PC-9 (cell line): Measurements from ENCODE around the gene NEK7. TPM values are rescaled to one million over a fixed set of nuclear protein-coding genes. Genes with fewer than 3 reads are reported as not detected.

ENCODE experiments used
- BruUV-seq: library from RNA; stranded (reverse); fragments of 400-500 nt; replicated peaks from 2 replicates; lab custom pipeline; 2021; lab: Mats Ljungman, UMichigan
- CTCF ChIA-PET: fragments of 300-600 bp; sonication (Branson Sonifier 250); formaldehyde crosslinking; loops from one replicate; lab custom pipeline; 2022; ENCODE audit warnings: antibody characterized with exemption; lab: Charles Lee
- POLR2A ChIA-PET: fragments of 300-600 bp; sonication (Branson Sonifier 250); formaldehyde crosslinking; loops from one replicate; lab custom pipeline; 2022; ENCODE audit warnings: antibody characterized with exemption; ENCODE audit not compliant: unreplicated experiment; lab: Charles Lee
- DNase-seq, 2 experiments: peaks; one replicate each; pipeline versions ENCODE4 v3.0.0 to v3.0.0-alpha.2; 2015 to 2022; ENCODE audit warnings: mixed read lengths in 1 of 2
- H2AFZ ChIP-seq: fragments of 200-600 bp; sonication (generic); 2 replicates; pipeline ENCODE4 v1.8.1; 2017; ENCODE audit warnings: antibody characterized with exemption
- H3F3A ChIP-seq: fragments of 200-600 bp; sonication (generic); 2 replicates; pipeline ENCODE4 v1.8.1; 2017; ENCODE audit warnings: antibody characterized with exemption, mild to moderate bottlenecking, low read depth; ENCODE audit not compliant: insufficient read depth
- H3K27ac ChIP-seq: fragments of 200-600 bp; sonication (generic); 2 replicates; pipeline ENCODE4 v1.6.1; 2016; ENCODE audit warnings: mixed run types
- H3K27me3 ChIP-seq: fragments of 200-600 bp; sonication (generic); 2 replicates; pipeline ENCODE4 v1.6.1; 2016; ENCODE audit warnings: low read depth, mixed run types; ENCODE audit not compliant: insufficient read depth
- H3K36me3 ChIP-seq: fragments of 200-600 bp; sonication (generic); 2 replicates; pipeline ENCODE4 v1.6.1; 2016; ENCODE audit warnings: low read depth, mixed run types
- H3K4me1 ChIP-seq: fragments of 200-600 bp; sonication (generic); replicated peaks from 2 replicates; pipeline ENCODE4 v1.6.1; 2016; ENCODE audit warnings: mixed run types; ENCODE audit not compliant: insufficient read depth
- H3K4me2 ChIP-seq: fragments of 200-600 bp; sonication (generic); 2 replicates; pipeline ENCODE4 v1.6.1; 2017; ENCODE audit warnings: mixed run types
- H3K4me3 ChIP-seq: fragments of 200-600 bp; sonication (generic); 2 replicates; pipeline ENCODE4 v1.6.1; 2016; ENCODE audit warnings: mixed run types
- H3K79me2 ChIP-seq: fragments of 200-600 bp; sonication (generic); 2 replicates; pipeline ENCODE4 v1.6.1; 2017; ENCODE audit warnings: low read depth, mixed run types
- H3K9me2 ChIP-seq: fragments of 200-600 bp; sonication (generic); 2 replicates; pipeline ENCODE4 v1.8.1; 2017; ENCODE audit warnings: mild to moderate bottlenecking; ENCODE audit not compliant: insufficient read depth
- H3K9me3 ChIP-seq: fragments of 200-600 bp; sonication (generic); 2 replicates; pipeline ENCODE4 v1.8.1; 2016; ENCODE audit warnings: low read depth; ENCODE audit not compliant: insufficient read depth
- H4K20me1 ChIP-seq: fragments of 200-600 bp; sonication (generic); 2 replicates; pipeline ENCODE4 v1.8.1; 2017; ENCODE audit not compliant: insufficient read depth
- CTCF ChIP-seq: fragments of 200-600 bp; sonication (generic); conservative IDR thresholded peaks from 2 replicates; pipeline ENCODE4 v1.6.1; 2017; ENCODE audit warnings: mixed run types, antibody characterized with exemption, mild to moderate bottlenecking, moderate library complexity
- EZH2 ChIP-seq: fragments of 200-600 bp; sonication (generic); IDR thresholded peaks from 2 replicates; pipeline ENCODE4 v1.8.0; 2017; ENCODE audit warnings: antibody characterized with exemption, low read depth
- intact Hi-C: fragments of 100-400 bp; cut with micrococcal nuclease; formaldehyde crosslinking; loops from one replicate; pipeline ENCODE4 v1.10.0; 2022; ENCODE audit not compliant: unreplicated experiment
- total RNA-seq: library from RNA; stranded (reverse); gene quantifications from 2 replicates; pipeline ENCODE4 v1.2.3, GENCODE V29; 2021

The NEK7 gene
- total RNA-seq, 1 experiment from 2014 or later: 67.4 TPM

GRCh38 chr1:198165927-198166647, 9.3 kb downstream of the NEK7 start:
- no peak overlapping the region for H2AFZ ChIP-seq
- no peaks in the 10 kb centered on the region for H3K9me3 ChIP-seq
- 0 out of 2 replicates have a peak, but pooled peaks cover 4% of the 10 kb centered on the region for H3K4me1 ChIP-seq
- CTCF ChIA-PET: no interaction called here
- BruUV-seq: no TSS peak
- no peak overlapping the region for H3K4me3 ChIP-seq
- no peak overlapping the region for H3K4me2 ChIP-seq
- no peaks in the 10 kb centered on the region for H3F3A ChIP-seq
- intact Hi-C loops: no loop called here
- H3K9me2 ChIP-seq: no peaks in the 10 kb centered on the region
- TF ChIP-seq CTCF (no peak), EZH2 (no peak)
- H4K20me1 ChIP-seq: 0 out of 2 replicates have a peak, but pooled peaks cover 4% of the 10 kb centered on the region
- 0 out of 2 replicates have a peak, but pooled peaks cover 4% of the 10 kb centered on the region for H3K36me3 ChIP-seq
- no peaks in the 10 kb centered on the region for H3K27me3 ChIP-seq
- DNase-seq: no peak
- H3K79me2 ChIP-seq: peaks cover 100% of the 10 kb centered on the region
- POLR2A ChIA-PET: no interaction called here
- no peak overlapping the region for H3K27ac ChIP-seq

DNA sequence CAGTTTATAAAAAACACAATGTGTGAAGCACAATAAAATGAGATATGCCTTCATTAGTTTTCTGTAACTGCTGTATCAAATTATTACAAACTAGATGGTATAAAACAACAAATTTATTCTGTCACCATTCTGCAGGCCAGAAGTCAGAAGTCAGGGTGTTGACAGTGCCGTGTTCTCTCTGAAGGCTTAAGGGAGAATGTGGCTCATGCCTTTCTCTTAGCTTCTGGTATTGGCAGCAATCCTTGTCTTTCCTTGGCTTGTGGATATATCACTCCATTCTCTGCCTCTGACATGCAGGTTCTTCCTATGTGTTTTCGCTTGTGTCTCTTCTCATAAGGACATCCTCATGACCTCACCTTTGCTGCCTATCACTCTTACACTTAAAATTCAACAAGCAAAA, 10.1 kb downstream of the NEK7 start:
- Histone ChIP-seq H3F3A (no peaks in the 10 kb centered on the region), H3K79me2 (peaks cover 100% of the 10 kb centered on the region), H2AFZ (no peak overlapping the region), H3K9me2 (no peaks in the 10 kb centered on the region), H3K4me2 (no peak overlapping the region), H3K27ac (no peak overlapping the region), H3K4me1 (0 out of 2 replicates have a peak, but pooled peaks cover 3% of the 10 kb centered on the region), H3K27me3 (no peaks in the 10 kb centered on the region), H3K4me3 (no peak overlapping the region), H4K20me1 (0 out of 2 replicates have a peak, but pooled peaks cover 4% of the 10 kb centered on the region), H3K36me3 (0 out of 2 replicates have a peak, but pooled peaks cover 4% of the 10 kb centered on the region), H3K9me3 (no peaks in the 10 kb centered on the region)
- POLR2A ChIA-PET: no interaction called here
- CTCF ChIA-PET: no interaction called here
- no peak for TF ChIP-seq EZH2
- no peak for TF ChIP-seq CTCF
- no peak for DNase-seq
- intact Hi-C loops: no loop called here
- no TSS peak for BruUV-seq

DNA sequence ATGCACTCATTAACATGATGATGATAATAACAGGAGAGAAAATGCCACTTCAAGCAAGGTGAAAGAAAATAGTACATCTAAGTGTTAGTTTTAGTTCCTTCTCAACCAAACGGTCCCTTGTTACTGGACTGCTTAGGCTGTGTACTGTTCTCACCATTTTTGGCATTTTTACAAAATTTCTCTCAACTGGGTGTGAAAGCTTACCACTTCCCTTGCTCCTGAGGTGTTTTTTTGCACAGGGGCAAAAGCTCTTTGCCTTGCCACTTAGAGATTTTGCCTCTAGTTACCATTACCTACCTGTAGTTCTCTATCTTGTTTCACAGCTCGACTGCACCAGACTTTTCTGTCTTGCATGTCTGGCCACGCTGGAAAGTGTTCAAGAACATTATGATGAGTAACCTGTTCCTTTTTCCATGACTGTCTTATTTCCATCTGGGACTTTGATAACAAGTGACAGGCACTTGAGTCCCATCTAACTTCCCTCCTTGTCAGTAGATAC, 10.7 kb downstream of the NEK7 start:
- Histone ChIP-seq H4K20me1 (0 out of 2 replicates have a peak, but pooled peaks cover 4% of the 10 kb centered on the region), H3K4me1 (no peaks in the 10 kb centered on the region), H3K4me2 (no peak overlapping the region), H3K36me3 (0 out of 2 replicates have a peak, but pooled peaks cover 4% of the 10 kb centered on the region), H3K9me2 (no peaks in the 10 kb centered on the region), H2AFZ (no peak overlapping the region), H3K27me3 (no peaks in the 10 kb centered on the region), H3K9me3 (no peaks in the 10 kb centered on the region), H3K4me3 (no peak overlapping the region), H3K79me2 (peaks cover 98% of the 10 kb centered on the region), H3F3A (no peaks in the 10 kb centered on the region), H3K27ac (no peak overlapping the region)
- ChIA-PET CTCF (no interaction called here), POLR2A (no interaction called here)
- no peak for TF ChIP-seq CTCF
- TF ChIP-seq EZH2: no peak
- intact Hi-C loops: no loop called here
- BruUV-seq: no TSS peak
- DNase-seq: no peak
